ENCODE results near the gene TTLL5. TPM values are rescaled to one million over a fixed set of nuclear protein-coding genes. Genes with fewer than 3 reads are reported as not detected.
A peak's percentile ranks its signal among the peaks of the same experiment; 100 is the strongest.

The TTLL5 gene
- total and polyA plus RNA-seq, 2 of the 13 experiments (the other 11 are each of a cell fraction or from before 2014, with no cell fraction given) = 11.8 to 18.8 TPM

DNA sequence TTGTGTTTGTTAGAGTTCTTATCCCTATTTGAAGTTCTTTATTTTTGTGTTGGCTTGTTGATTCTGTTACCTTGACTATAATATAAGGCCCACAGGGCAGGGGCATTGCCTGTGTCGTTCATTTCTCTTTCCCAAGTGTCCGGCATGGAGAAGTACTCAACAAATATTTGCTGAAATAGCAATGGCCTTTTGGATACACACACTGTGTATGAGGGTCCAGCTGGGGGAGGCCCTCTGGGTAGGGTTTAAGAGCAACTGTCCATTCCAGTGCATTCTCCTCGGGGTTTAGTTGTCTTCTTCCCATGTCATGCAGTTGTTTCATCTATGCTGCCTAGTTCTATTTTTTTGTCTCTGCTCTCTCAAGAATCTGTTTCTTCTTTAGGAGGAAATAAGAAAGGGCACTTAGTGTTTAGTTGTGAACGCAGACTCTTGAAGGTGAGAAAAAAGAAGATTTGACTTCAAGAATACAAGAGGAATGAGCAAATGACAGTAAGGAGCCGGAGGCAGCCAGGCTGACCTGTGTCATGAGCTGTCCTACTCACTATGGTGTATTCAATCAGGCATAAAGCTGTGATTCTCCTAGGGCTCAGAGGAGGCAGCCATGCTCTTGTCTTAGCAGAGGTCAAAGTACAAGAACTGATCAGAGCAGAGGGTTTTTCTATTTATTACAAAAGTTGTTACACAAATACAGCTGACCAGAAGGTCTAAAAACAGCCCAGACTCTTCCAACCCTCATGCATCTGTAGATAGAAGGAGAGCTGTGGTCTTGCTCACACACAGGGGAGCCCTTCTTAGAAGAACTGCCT, 10.6 kb upstream of the TTLL5 start (continued):
- TF ChIP-seq ZNF574 (CRISPR knock-in tag; IDR thresholded peaks at IDR 0.05) (peak; percentile 35; the same call in 1 of the 2 replicates), SMAD3 (CRISPR knock-in tag; IDR thresholded peaks at IDR 0.05) (peak; percentile 13; the same call in 1 of the 2 replicates), KAT7 (CRISPR knock-in tag; IDR thresholded peaks at IDR 0.05; ENCODE audit: borderline replicate concordance) (peak; percentile 12; the same call in 1 of the 2 replicates), ZNF253 (CRISPR knock-in tag; IDR thresholded peaks at IDR 0.05; ENCODE audit: borderline replicate concordance) (no peak), ZNF143 (CRISPR knock-in tag; IDR thresholded peaks at IDR 0.05) (no peak), RFX1 (IDR thresholded peaks at IDR 0.05) (peak; percentile 70), ATF7-NPFF (CRISPR knock-in tag; IDR thresholded peaks at IDR 0.05; ENCODE audit: low read depth) (no peak), NR2F6 (IDR thresholded peaks at IDR 0.05) (peak; percentile 32; the same call in 1 of the 2 replicates), NR2F6 (CRISPR knock-in tag; IDR thresholded peaks at IDR 0.05) (peak; percentile 49), TBX3 (IDR thresholded peaks at IDR 0.05; ENCODE audit: borderline replicate concordance) (peak; percentile 36; the same call in 1 of the 2 replicates), MED13 (CRISPR knock-in tag; IDR thresholded peaks at IDR 0.05) (peak; percentile 37; the same call in 1 of the 2 replicates), FOXJ3 (CRISPR knock-in tag; IDR thresholded peaks at IDR 0.05; ENCODE audit: borderline replicate concordance) (peak; percentile 83; the same call in 1 of the 2 replicates), CENPX (CRISPR knock-in tag; IDR thresholded peaks at IDR 0.05) (no peak), ZNF251 (CRISPR knock-in tag; IDR thresholded peaks at IDR 0.05) (no peak), SP2 (CRISPR knock-in tag; IDR thresholded peaks at IDR 0.05) (peak; percentile 25; the same call in 1 of the 2 replicates), ZBTB3 (CRISPR knock-in tag; IDR thresholded peaks at IDR 0.05; ENCODE audit: borderline replicate concordance, low read depth) (no peak), HMGA1 (CRISPR knock-in tag; conservative IDR thresholded peaks at IDR 0.05) (no peak), RFXAP (CRISPR knock-in tag; IDR thresholded peaks at IDR 0.05; ENCODE audit: borderline replicate concordance) (no peak), SETDB1 (CRISPR knock-in tag; IDR thresholded peaks at IDR 0.05; ENCODE audit: borderline replicate concordance) (no peak)
- TF ChIP-seq, protein P1, sequence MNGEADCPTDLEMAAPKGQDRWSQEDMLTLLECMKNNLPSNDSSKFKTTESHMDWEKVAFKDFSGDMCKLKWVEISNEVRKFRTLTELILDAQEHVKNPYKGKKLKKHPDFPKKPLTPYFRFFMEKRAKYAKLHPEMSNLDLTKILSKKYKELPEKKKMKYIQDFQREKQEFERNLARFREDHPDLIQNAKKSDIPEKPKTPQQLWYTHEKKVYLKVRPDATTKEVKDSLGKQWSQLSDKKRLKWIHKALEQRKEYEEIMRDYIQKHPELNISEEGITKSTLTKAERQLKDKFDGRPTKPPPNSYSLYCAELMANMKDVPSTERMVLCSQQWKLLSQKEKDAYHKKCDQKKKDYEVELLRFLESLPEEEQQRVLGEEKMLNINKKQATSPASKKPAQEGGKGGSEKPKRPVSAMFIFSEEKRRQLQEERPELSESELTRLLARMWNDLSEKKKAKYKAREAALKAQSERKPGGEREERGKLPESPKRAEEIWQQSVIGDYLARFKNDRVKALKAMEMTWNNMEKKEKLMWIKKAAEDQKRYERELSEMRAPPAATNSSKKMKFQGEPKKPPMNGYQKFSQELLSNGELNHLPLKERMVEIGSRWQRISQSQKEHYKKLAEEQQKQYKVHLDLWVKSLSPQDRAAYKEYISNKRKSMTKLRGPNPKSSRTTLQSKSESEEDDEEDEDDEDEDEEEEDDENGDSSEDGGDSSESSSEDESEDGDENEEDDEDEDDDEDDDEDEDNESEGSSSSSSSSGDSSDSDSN (CRISPR knock-in tag; IDR thresholded peaks at IDR 0.05) = 0 out of 2 replicates have a peak, but pooled peaks have one; percentile 32
- TF ChIP-seq, protein P2, sequence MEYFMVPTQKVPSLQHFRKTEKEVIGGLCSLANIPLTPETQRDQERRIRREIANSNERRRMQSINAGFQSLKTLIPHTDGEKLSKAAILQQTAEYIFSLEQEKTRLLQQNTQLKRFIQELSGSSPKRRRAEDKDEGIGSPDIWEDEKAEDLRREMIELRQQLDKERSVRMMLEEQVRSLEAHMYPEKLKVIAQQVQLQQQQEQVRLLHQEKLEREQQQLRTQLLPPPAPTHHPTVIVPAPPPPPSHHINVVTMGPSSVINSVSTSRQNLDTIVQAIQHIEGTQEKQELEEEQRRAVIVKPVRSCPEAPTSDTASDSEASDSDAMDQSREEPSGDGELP (IDR thresholded peaks at IDR 0.05; ENCODE audit: borderline replicate concordance, low read depth) = peak; percentile 96
- TF ChIP-seq, protein P3, sequence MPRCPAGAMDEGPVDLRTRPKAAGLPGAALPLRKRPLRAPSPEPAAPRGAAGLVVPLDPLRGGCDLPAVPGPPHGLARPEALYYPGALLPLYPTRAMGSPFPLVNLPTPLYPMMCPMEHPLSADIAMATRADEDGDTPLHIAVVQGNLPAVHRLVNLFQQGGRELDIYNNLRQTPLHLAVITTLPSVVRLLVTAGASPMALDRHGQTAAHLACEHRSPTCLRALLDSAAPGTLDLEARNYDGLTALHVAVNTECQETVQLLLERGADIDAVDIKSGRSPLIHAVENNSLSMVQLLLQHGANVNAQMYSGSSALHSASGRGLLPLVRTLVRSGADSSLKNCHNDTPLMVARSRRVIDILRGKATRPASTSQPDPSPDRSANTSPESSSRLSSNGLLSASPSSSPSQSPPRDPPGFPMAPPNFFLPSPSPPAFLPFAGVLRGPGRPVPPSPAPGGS (CRISPR knock-in tag; IDR thresholded peaks at IDR 0.05) = no peak
